LNCaP clone FGC (cell line): ENCODE data around the gene GLCE.

ENCODE experiments used
- DNase-seq: peaks from one replicate; pipeline ENCODE4 v3.0.0-alpha.2; 2011; ENCODE audit warnings: low read depth
- H3K4me3 ChIP-seq: 2 replicates; pipeline ENCODE4 v1.5.1; 2011; ENCODE audit warnings: mild to moderate bottlenecking, low read depth, low read length, control low read depth
- TF ChIP-seq, protein P1 (sequence below): IDR thresholded peaks from 2 replicates; pipeline ENCODE4 v1.5.1; 2012; ENCODE audit warnings: mild to moderate bottlenecking; ENCODE audit not compliant: control insufficient read depth, insufficient read depth; ENCODE audit errors: extremely low read depth

GLCE gene

GRCh38 chr15:69144530-69144929 lies 15.9 kb upstream of the GLCE start:
- TF ChIP-seq, protein P1, sequence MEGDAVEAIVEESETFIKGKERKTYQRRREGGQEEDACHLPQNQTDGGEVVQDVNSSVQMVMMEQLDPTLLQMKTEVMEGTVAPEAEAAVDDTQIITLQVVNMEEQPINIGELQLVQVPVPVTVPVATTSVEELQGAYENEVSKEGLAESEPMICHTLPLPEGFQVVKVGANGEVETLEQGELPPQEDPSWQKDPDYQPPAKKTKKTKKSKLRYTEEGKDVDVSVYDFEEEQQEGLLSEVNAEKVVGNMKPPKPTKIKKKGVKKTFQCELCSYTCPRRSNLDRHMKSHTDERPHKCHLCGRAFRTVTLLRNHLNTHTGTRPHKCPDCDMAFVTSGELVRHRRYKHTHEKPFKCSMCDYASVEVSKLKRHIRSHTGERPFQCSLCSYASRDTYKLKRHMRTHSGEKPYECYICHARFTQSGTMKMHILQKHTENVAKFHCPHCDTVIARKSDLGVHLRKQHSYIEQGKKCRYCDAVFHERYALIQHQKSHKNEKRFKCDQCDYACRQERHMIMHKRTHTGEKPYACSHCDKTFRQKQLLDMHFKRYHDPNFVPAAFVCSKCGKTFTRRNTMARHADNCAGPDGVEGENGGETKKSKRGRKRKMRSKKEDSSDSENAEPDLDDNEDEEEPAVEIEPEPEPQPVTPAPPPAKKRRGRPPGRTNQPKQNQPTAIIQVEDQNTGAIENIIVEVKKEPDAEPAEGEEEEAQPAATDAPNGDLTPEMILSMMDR: no peak
- DNase-seq: no peak

GRCh38 chr15:69145149-69145693 lies 15.2 kb upstream of the GLCE start:
- no peak for DNase-seq
- TF ChIP-seq, protein P1: no peak
- H3K4me3 ChIP-seq: no peak overlapping the region

More at GRCh38 chr15:69144530-69144929, 15.9 kb upstream of the GLCE start:
- H3K4me3 ChIP-seq: no peak overlapping the region

- TF ChIP-seq, protein P1: no peak
- H3K4me3 ChIP-seq: no peak overlapping the region
- DNase-seq: no peak
Measured at GRCh38 chr15:69145694-69146492, 14.5 kb upstream of the GLCE start.

- no peak for DNase-seq
- TF ChIP-seq, protein P1: no peak
- H3K4me3 ChIP-seq: no peak overlapping the region
Measured at GRCh38 chr15:69146724-69147435, 13.6 kb upstream of the GLCE start.

DNA sequence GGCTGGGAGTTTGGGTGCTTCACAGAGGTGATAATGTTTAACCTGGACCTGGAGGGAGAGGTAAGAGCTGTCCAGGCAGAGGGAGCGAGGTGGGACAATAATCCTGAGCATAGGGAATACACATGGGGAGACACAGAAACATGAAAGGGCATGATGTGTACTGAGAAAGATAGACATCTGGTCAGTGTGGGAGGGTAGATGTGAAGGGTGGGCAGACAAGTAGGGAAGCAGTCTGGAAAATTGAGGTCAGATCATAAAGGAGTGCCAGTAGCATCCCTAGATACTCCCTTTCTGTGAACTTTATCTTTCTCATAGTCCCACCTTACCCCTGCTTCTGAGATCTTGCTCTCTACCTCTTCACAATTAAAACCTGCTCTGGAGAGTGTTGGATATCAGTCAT lies 12.0 kb upstream of the GLCE start:
- DNase-seq: no peak
- no peak overlapping the region for H3K4me3 ChIP-seq
- TF ChIP-seq, protein P1: no peak

- no peak overlapping the region for H3K4me3 ChIP-seq
- no peak for DNase-seq
- TF ChIP-seq, protein P1: no peak
Measured at GRCh38 chr15:69149163-69149562, 11.3 kb upstream of the GLCE start.
